Lower lobe of right lung (tissue), 2 donors: ENCODE measurements around the gene PLXNA1. TPM values are rescaled to one million over a fixed set of nuclear protein-coding genes. Genes with fewer than 3 reads are reported as not detected.

Experiments used
- ATAC-seq, 2 donors: fragments of 200-7000 bp; cut with Tn5 transposase; one replicate each; pipeline ENCODE4 v1.9.1; 2020 to 2022; ENCODE audit warnings: mild to moderate bottlenecking in 2 of 2, moderate library complexity in 2 of 2
- DNase-seq: peaks from one replicate; pipeline ENCODE4 v3.0.0-alpha.2; 2020
- H3K27ac ChIP-seq: fragments of 200-600 bp; one replicate; pipeline ENCODE4 v1.8.0; 2022
- H3K27me3 ChIP-seq: fragments of 200-600 bp; one replicate; pipeline ENCODE4 v1.8.0; 2022; ENCODE audit warnings: low read depth
- H3K36me3 ChIP-seq: fragments of 200-600 bp; one replicate; pipeline ENCODE4 v1.8.0; 2022; ENCODE audit warnings: mild to moderate bottlenecking
- H3K4me1 ChIP-seq: fragments of 200-600 bp; one replicate; pipeline ENCODE4 v1.8.0; 2022
- H3K4me3 ChIP-seq: fragments of 200-600 bp; one replicate; pipeline ENCODE4 v1.8.0; 2022; ENCODE audit warnings: mild to moderate bottlenecking
- H3K9me3 ChIP-seq: fragments of 200-600 bp; one replicate; pipeline ENCODE4 v1.8.0; 2022
- intact Hi-C: fragments of 100-400 bp; cut with DNase I; formaldehyde crosslinking; loops from one replicate; pipeline ENCODE4 v1.11.0; 2022
- total RNA-seq: library from RNA; stranded (reverse); fragmentation: NEBNext Ultra II Directional; extraction: Animal tissue kit (Norgen Biotek cat#: 25700); gene quantifications from one replicate; pipeline ENCODE4 v1.2.1, GENCODE V29; 2021
- TF ChIP-seq, protein P1 (sequence below): fragments of 200-600 bp; IDR thresholded peaks from one replicate; pipeline ENCODE4 v1.8.0; 2022; ENCODE audit warnings: antibody characterized with exemption, mild to moderate bottlenecking
- donor health status: DM: no; HTN: yes; CAD: no; lungs with severe emphysema.

PLXNA1 gene
- total RNA-seq, 1 donor from 2014 or later, result 48.1 TPM

- H3K4me3 ChIP-seq, result no peak overlapping the region
- no peak for ATAC-seq
- H3K27me3 ChIP-seq, result no peaks in the 10 kb centered on the region
- H3K9me3 ChIP-seq, result peaks cover 8% of the 10 kb centered on the region
- H3K4me1 ChIP-seq, result no peaks in the 10 kb centered on the region
- intact Hi-C loops, result no loop called here
- no peaks in the 10 kb centered on the region for H3K36me3 ChIP-seq
- H3K27ac ChIP-seq, result no peak overlapping the region
- DNase-seq, result no peak
- TF ChIP-seq, protein P1, sequence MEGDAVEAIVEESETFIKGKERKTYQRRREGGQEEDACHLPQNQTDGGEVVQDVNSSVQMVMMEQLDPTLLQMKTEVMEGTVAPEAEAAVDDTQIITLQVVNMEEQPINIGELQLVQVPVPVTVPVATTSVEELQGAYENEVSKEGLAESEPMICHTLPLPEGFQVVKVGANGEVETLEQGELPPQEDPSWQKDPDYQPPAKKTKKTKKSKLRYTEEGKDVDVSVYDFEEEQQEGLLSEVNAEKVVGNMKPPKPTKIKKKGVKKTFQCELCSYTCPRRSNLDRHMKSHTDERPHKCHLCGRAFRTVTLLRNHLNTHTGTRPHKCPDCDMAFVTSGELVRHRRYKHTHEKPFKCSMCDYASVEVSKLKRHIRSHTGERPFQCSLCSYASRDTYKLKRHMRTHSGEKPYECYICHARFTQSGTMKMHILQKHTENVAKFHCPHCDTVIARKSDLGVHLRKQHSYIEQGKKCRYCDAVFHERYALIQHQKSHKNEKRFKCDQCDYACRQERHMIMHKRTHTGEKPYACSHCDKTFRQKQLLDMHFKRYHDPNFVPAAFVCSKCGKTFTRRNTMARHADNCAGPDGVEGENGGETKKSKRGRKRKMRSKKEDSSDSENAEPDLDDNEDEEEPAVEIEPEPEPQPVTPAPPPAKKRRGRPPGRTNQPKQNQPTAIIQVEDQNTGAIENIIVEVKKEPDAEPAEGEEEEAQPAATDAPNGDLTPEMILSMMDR, result no peak
Observed at GRCh38 chr3:126970921-126971320, 12.0 kb upstream of the PLXNA1 start.

GRCh38 chr3:126971891-126972351 is 11.0 kb upstream of the PLXNA1 start:
- Histone ChIP-seq H3K27me3 (no peaks in the 10 kb centered on the region), H3K9me3 (peaks cover 8% of the 10 kb centered on the region), H3K4me3 (no peak overlapping the region), H3K27ac (no peak overlapping the region), H3K36me3 (no peaks in the 10 kb centered on the region), H3K4me1 (no peaks in the 10 kb centered on the region)
- TF ChIP-seq, protein P1, result no peak
- peak; percentile 82 for DNase-seq
- intact Hi-C loops, result no loop called here
- peak; percentile 58 to 76 for ATAC-seq

GRCh38 chr3:126972866-126973265 is 10.0 kb upstream of the PLXNA1 start:
- peaks cover 8% of the 10 kb centered on the region for H3K9me3 ChIP-seq
- no peak for ATAC-seq
- H3K36me3 ChIP-seq, result no peaks in the 10 kb centered on the region
- no peak overlapping the region for H3K4me3 ChIP-seq
- no peaks in the 10 kb centered on the region for H3K4me1 ChIP-seq
- no peak for DNase-seq
- H3K27me3 ChIP-seq, result no peaks in the 10 kb centered on the region
- intact Hi-C loops, result no loop called here
- no peak overlapping the region for H3K27ac ChIP-seq
- TF ChIP-seq, protein P1, result no peak

- TF ChIP-seq, protein P1, result no peak
- ATAC-seq, result no peak
- H3K9me3 ChIP-seq, result peaks cover 8% of the 10 kb centered on the region
Observed at GRCh38 chr3:126973814-126974213, 9.1 kb upstream of the PLXNA1 start.

DNA sequence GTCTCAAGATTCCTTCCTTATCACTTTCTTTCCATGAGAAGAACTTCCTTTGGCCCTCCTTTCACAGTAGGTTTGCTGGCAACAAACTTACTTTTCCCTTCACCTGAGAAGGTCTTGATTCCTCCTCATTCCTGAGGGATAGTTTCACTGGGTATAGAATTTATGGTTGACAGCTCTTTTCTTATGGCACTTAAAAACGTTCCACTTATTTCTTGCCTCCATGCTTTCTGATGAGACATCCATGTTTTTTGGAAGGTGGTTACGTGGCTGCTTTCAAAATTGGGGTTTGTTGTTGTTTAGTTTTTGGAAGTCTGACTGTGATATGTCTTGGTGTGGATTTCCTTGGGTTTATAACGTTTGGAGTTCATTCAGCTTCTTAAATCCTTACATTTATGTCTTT is 8.2 kb upstream of the PLXNA1 start:
- Histone ChIP-seq H3K9me3 (peaks cover 8% of the 10 kb centered on the region), H3K4me1 (no peaks in the 10 kb centered on the region), H3K27me3 (no peaks in the 10 kb centered on the region), H3K36me3 (no peaks in the 10 kb centered on the region), H3K4me3 (no peak overlapping the region), H3K27ac (no peak overlapping the region)
- ATAC-seq (no peak), DNase-seq (no peak)
- TF ChIP-seq, protein P1, result no peak
- intact Hi-C loops, result no loop called here

More at GRCh38 chr3:126973814-126974213, 9.1 kb upstream of the PLXNA1 start:
- Histone ChIP-seq H3K27ac (no peak overlapping the region), H3K4me1 (no peaks in the 10 kb centered on the region), H3K27me3 (no peaks in the 10 kb centered on the region), H3K4me3 (no peak overlapping the region), H3K36me3 (no peaks in the 10 kb centered on the region)
- intact Hi-C loops, result no loop called here
- DNase-seq, result no peak

GRCh38 chr3:126976906-126977305 is 6.0 kb upstream of the PLXNA1 start:
- ATAC-seq (no peak), DNase-seq (no peak)
- Histone ChIP-seq H3K27me3 (no peaks in the 10 kb centered on the region), H3K9me3 (peaks cover 8% of the 10 kb centered on the region), H3K36me3 (no peaks in the 10 kb centered on the region), H3K4me1 (peaks cover 2% of the 10 kb centered on the region), H3K4me3 (no peak overlapping the region), H3K27ac (no peak overlapping the region)
- intact Hi-C loops, result no loop called here
- TF ChIP-seq, protein P1, result no peak
